Measurements from ENCODE around the gene TPR.

Gene TPR

DNA sequence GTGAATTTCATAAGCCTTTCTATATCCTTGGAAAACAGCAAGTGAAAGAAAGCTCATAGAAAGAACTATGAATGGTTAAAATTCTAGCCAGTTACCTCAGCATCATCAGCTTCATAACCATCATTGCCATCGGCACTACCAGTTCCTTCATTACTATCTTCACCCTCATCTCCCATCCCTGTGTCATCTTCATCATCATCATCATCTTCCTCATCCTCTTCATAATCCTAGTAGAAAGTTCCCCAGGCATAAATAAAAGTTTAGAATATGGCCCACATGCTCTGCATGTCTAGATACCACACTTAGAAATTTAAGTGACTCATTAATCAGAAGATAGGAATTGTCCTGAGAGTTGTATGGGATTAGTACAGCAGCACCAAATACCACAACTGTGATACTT, 49.0 kb downstream of the TPR start:
- Histone ChIP-seq H3K9ac (ENCODE audit: low read length) (no peak overlapping the region), H3K9me3 (ENCODE audit: insufficient read depth, low read length) (no peaks in the 10 kb centered on the region), H4K20me1 (ENCODE audit: insufficient read depth, low read length) (no peaks in the 10 kb centered on the region), H3K36me3 (replicated peaks; ENCODE audit: low read depth, low read length) (peaks cover 64% of the 10 kb centered on the region), H3K4me2 (ENCODE audit: low read length) (no peak overlapping the region), H2AFZ (ENCODE audit: low read depth, low read length) (no peak overlapping the region), H3K27me3 (ENCODE audit: low read depth, low read length) (no peaks in the 10 kb centered on the region), H3K27ac (ENCODE audit: low read length) (no peak overlapping the region), H3K4me3 (ENCODE audit: low read length) (no peak overlapping the region), H3K79me2 (ENCODE audit: low read length) (no peaks in the 10 kb centered on the region), H3K4me1 (ENCODE audit: low read length) (no peaks in the 10 kb centered on the region)
- TF ChIP-seq, protein P1, sequence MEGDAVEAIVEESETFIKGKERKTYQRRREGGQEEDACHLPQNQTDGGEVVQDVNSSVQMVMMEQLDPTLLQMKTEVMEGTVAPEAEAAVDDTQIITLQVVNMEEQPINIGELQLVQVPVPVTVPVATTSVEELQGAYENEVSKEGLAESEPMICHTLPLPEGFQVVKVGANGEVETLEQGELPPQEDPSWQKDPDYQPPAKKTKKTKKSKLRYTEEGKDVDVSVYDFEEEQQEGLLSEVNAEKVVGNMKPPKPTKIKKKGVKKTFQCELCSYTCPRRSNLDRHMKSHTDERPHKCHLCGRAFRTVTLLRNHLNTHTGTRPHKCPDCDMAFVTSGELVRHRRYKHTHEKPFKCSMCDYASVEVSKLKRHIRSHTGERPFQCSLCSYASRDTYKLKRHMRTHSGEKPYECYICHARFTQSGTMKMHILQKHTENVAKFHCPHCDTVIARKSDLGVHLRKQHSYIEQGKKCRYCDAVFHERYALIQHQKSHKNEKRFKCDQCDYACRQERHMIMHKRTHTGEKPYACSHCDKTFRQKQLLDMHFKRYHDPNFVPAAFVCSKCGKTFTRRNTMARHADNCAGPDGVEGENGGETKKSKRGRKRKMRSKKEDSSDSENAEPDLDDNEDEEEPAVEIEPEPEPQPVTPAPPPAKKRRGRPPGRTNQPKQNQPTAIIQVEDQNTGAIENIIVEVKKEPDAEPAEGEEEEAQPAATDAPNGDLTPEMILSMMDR (IDR thresholded peaks at IDR 0.05; ENCODE audit: low read depth, low read length): no peak
- no peak for TF ChIP-seq EZH2phosphoT487 (IDR thresholded peaks at IDR 0.05; ENCODE audit: low read depth)

DNA sequence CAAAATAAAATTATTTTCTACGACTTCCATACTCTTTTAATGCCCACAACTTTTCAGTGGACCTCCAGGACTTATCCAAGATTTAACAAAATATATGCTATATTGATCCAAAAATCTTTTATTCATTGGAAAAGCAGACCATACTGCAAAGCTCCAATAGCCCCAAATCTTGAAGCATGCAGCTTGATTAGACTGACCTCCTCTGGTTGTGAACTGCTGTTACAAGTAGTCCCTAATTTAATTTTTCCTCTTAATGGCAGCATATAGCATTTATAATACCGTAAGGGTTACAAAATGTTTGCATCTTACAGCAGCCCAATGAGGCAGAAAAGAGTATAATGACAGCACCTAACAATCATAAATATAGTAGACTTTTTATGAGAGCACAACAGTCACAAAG, 49.8 kb downstream of the TPR start:
- Histone ChIP-seq H3K9ac (ENCODE audit: low read length) (no peak overlapping the region), H3K79me2 (ENCODE audit: low read length) (no peaks in the 10 kb centered on the region), H3K4me2 (ENCODE audit: low read length) (no peak overlapping the region), H3K36me3 (replicated peaks; ENCODE audit: low read depth, low read length) (peaks cover 63% of the 10 kb centered on the region), H3K27me3 (ENCODE audit: low read depth, low read length) (no peaks in the 10 kb centered on the region), H4K20me1 (ENCODE audit: insufficient read depth, low read length) (no peaks in the 10 kb centered on the region), H2AFZ (ENCODE audit: low read depth, low read length) (no peak overlapping the region), H3K4me1 (ENCODE audit: low read length) (no peaks in the 10 kb centered on the region), H3K9me3 (ENCODE audit: insufficient read depth, low read length) (no peaks in the 10 kb centered on the region), H3K4me3 (ENCODE audit: low read length) (no peak overlapping the region), H3K27ac (ENCODE audit: low read length) (no peak overlapping the region)
- no peak for TF ChIP-seq EZH2phosphoT487 (IDR thresholded peaks at IDR 0.05; ENCODE audit: low read depth)
- TF ChIP-seq, protein P1 (IDR thresholded peaks at IDR 0.05; ENCODE audit: low read depth, low read length): peak; percentile 57

DNA sequence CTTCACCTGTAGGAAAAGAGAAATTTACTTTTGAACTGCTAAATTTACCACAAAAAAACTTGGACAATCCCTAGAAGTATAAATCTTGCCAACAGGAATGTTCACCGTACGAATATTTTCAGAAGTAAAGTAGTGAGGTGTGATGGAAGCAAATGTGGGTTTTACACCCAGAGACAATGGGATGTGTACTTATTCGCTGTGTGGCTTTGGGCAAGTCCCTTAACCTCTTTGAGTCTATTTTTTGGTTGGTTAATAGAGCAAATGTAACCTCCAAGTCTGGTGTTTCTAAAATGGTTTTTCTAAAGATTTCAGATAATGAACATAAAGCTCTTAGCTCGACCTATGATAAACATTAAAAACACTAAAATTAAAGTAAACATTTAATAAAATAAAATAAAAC, 51.2 kb downstream of the TPR start:
- H3K27ac ChIP-seq (ENCODE audit: low read length): no peak overlapping the region
- peaks cover 64% of the 10 kb centered on the region for H3K36me3 ChIP-seq (replicated peaks; ENCODE audit: low read depth, low read length)
- no peak overlapping the region for H3K9ac ChIP-seq (ENCODE audit: low read length)
- no peak overlapping the region for H3K4me3 ChIP-seq (ENCODE audit: low read length)
- no peaks in the 10 kb centered on the region for H3K27me3 ChIP-seq (ENCODE audit: low read depth, low read length)
- H2AFZ ChIP-seq (ENCODE audit: low read depth, low read length): no peak overlapping the region
- H3K4me2 ChIP-seq (ENCODE audit: low read length): no peak overlapping the region
- no peaks in the 10 kb centered on the region for H3K4me1 ChIP-seq (ENCODE audit: low read length)
- no peaks in the 10 kb centered on the region for H3K9me3 ChIP-seq (ENCODE audit: insufficient read depth, low read length)
- no peaks in the 10 kb centered on the region for H4K20me1 ChIP-seq (ENCODE audit: insufficient read depth, low read length)
- no peak for TF ChIP-seq EZH2phosphoT487 (IDR thresholded peaks at IDR 0.05; ENCODE audit: low read depth)
- TF ChIP-seq, protein P1 (IDR thresholded peaks at IDR 0.05; ENCODE audit: low read depth, low read length): no peak
- H3K79me2 ChIP-seq (ENCODE audit: low read length): no peaks in the 10 kb centered on the region

DNA sequence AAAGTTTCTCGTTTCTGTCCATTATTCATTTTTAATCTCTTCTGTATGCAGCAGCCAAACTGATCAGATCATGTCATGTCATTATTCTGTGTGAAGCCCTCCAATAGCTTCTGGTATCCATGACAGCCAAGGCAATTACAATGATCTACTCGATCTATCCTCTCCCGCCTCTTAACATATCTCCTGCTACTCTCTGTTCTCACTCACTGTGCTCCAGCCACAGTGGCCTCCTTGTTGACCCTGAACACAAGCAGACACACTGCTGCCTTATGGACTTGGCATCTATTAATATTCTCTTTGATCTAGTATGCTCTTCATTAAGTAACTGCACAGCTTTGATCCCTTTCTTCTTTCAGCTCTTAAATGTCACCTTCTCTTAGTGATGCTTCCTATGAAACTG, 59.5 kb downstream of the TPR start:
- peaks cover 61% of the 10 kb centered on the region for H3K36me3 ChIP-seq (replicated peaks; ENCODE audit: low read depth, low read length)
- no peak overlapping the region for H3K27ac ChIP-seq (ENCODE audit: low read length)
- no peak overlapping the region for H3K4me2 ChIP-seq (ENCODE audit: low read length)
- H4K20me1 ChIP-seq (ENCODE audit: insufficient read depth, low read length): no peaks in the 10 kb centered on the region
- H3K4me3 ChIP-seq (ENCODE audit: low read length): no peak overlapping the region
- H3K4me1 ChIP-seq (ENCODE audit: low read length): no peaks in the 10 kb centered on the region
- no peaks in the 10 kb centered on the region for H3K79me2 ChIP-seq (ENCODE audit: low read length)
- H3K9me3 ChIP-seq (ENCODE audit: insufficient read depth, low read length): no peaks in the 10 kb centered on the region
- H2AFZ ChIP-seq (ENCODE audit: low read depth, low read length): no peak overlapping the region
- TF ChIP-seq EZH2phosphoT487 (IDR thresholded peaks at IDR 0.05; ENCODE audit: low read depth): no peak
- TF ChIP-seq, protein P1 (IDR thresholded peaks at IDR 0.05; ENCODE audit: low read depth, low read length): no peak
- H3K9ac ChIP-seq (ENCODE audit: low read length): no peak overlapping the region
- no peaks in the 10 kb centered on the region for H3K27me3 ChIP-seq (ENCODE audit: low read depth, low read length)
